Ovary (tissue), 9 donors: Measurements from ENCODE around the gene STIM1. TPM values are rescaled to one million over a fixed set of nuclear protein-coding genes. Genes with fewer than 3 reads are reported as not detected.

Experiments used
- DNase-seq, 5 donors: peaks; one replicate each; pipeline ENCODE4 v3.0.0-alpha.2; 2019 to 2020
- H3K27ac ChIP-seq, 2 donors: fragments of 200-600 bp; one replicate each; pipeline versions ENCODE4 v1.5.1 to v1.8.0; 2019 to 2022
- H3K27me3 ChIP-seq: fragments of 200-600 bp; one replicate; pipeline ENCODE4 v1.8.0; 2022
- H3K36me3 ChIP-seq: fragments of 200-600 bp; sonication (generic); one replicate; pipeline ENCODE4 v1.5.1; 2019
- H3K4me1 ChIP-seq: one replicate; pipeline ENCODE4 v1.8.1; 2013; ENCODE audit warnings: mild to moderate bottlenecking, moderate library complexity; ENCODE audit not compliant: insufficient read depth
- H3K4me3 ChIP-seq: fragments of 200-600 bp; sonication (generic); one replicate; pipeline ENCODE4 v1.5.1; 2017
- H3K9me3 ChIP-seq, 2 donors: fragments of 200-600 bp in 1 of 2; sonication (generic) in 1 of 2; one replicate each; pipeline versions ENCODE4 v1.5.1 to v1.8.1; 2013 to 2019; ENCODE audit warnings: mild to moderate bottlenecking in 1 of 2, moderate library complexity in 1 of 2
- EP300 ChIP-seq: sonication (generic); formaldehyde crosslinking; IDR thresholded peaks from one replicate; pipeline ENCODE4 v1.6.1; 2017; ENCODE audit warnings: antibody characterized with exemption
- POLR2A ChIP-seq: fragments of 450-650 bp; IDR thresholded peaks from one replicate; pipeline ENCODE4 v1.6.1; 2017; ENCODE audit warnings: antibody characterized with exemption, mild to moderate bottlenecking, moderate library complexity
- WGBS, 3 donors: extraction: QIAGEN DNeasy Blood & Tissue Kit in 1 of 3; methylation state at CpG; one replicate each; pipeline versions ENCODE4 v1.1.5 to v1.1.7; 2013 to 2017; 5-methylcytosine and 5-hydroxymethylcytosine counted together
- intact Hi-C, 4 donors: fragments of 100-400 bp; cut with DNase I; formaldehyde crosslinking; loops; one replicate each; pipeline versions ENCODE4 v1.11.0 to v1.15.1; 2022 to 2023
- polyA plus RNA-seq, 2 donors: library from polyadenylated mRNA; stranded (reverse); fragments of 200-250 nt in 1 of 2; fragments of 350-450 nt in 1 of 2; fragmentation: Illumina TruSeq in 1 of 2; extraction: RNeasy Lipid Tissue Mini Kit (QIAGEN cat#74804) in 1 of 2; gene quantifications; one replicate each; pipeline ENCODE4 v1.2.3, GENCODE V29; 2013 to 2014
- total RNA-seq, 7 donors: library from RNA; depleted of rRNA in 2 of 7; stranded (reverse); fragments of >200 nt in 2 of 7; fragmentation: NEBNext Ultra II Directional in 3 of 7; extraction: Animal tissue kit (Norgen Biotek cat#: 25700) in 3 of 7; gene quantifications; one replicate each; pipeline versions ENCODE4 v1.1.0 to v1.2.4, GENCODE V29; 2016 to 2023
- TF ChIP-seq, protein P1 (sequence below), 3 donors: fragments of 450-650 bp in 2 of 3; fragments of 200-600 bp in 1 of 3; IDR thresholded peaks; one replicate each; pipeline versions ENCODE4 v1.5.1 to v1.8.0; 2016 to 2022; ENCODE audit warnings: antibody characterized with exemption in 3 of 3, mild to moderate bottlenecking in 1 of 3
- donor health status: DM: no; HTN: no; CAD: no; lungs with moderate emphysema.
- donor health status: DM: no; HTN: no; CAD: no.
- donor health status: Bipolar disorder and iron deficiency.
- donor health status: DM: yes; HTN: yes; CAD: no.
- donor health status: DM: no; HTN: no; CAD: no.
- donor health status: DM: yes; HTN: yes; CAD: no.

STIM1 gene
- total and polyA plus RNA-seq, 9 donors = 26.1 to 75.2 (median 58.7) TPM

DNA sequence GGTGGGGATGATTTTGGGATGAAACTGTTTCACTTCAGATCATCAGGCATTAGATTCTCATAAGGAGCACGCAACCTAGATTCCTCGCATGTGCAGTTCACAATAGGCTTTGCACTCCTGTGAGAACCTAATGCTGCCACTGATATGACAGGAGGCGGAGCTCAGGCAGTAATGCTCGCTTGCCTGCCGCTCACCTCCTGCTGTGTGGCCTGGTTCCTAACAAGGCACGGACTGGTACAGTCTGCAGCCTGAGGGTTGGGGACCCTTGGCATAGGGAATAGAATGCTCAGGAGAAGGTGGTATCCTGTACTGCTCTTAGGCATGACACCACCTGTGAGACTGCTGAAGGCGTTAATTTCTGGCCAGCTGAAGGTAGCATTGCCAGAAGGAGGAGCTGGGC is 47.0 kb downstream of the STIM1 start:
- H3K27me3 ChIP-seq = no peaks in the 10 kb centered on the region
- DNase-seq = no peak
- H3K9me3 ChIP-seq = no peaks in the 10 kb centered on the region
- H3K27ac ChIP-seq = no peak overlapping the region
- H3K36me3 ChIP-seq = no peaks in the 10 kb centered on the region
- H3K4me1 ChIP-seq = peaks cover 10% of the 10 kb centered on the region
- TF ChIP-seq, protein P1, sequence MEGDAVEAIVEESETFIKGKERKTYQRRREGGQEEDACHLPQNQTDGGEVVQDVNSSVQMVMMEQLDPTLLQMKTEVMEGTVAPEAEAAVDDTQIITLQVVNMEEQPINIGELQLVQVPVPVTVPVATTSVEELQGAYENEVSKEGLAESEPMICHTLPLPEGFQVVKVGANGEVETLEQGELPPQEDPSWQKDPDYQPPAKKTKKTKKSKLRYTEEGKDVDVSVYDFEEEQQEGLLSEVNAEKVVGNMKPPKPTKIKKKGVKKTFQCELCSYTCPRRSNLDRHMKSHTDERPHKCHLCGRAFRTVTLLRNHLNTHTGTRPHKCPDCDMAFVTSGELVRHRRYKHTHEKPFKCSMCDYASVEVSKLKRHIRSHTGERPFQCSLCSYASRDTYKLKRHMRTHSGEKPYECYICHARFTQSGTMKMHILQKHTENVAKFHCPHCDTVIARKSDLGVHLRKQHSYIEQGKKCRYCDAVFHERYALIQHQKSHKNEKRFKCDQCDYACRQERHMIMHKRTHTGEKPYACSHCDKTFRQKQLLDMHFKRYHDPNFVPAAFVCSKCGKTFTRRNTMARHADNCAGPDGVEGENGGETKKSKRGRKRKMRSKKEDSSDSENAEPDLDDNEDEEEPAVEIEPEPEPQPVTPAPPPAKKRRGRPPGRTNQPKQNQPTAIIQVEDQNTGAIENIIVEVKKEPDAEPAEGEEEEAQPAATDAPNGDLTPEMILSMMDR (IDR thresholded peaks at IDR 0.05) = no peak
- TF ChIP-seq POLR2A (no peak), EP300 (no peak)
- intact Hi-C loops = no loop called here
- no peak overlapping the region for H3K4me3 ChIP-seq
- 87 to 94% (median 93%) methylated on average over 7 of the region's 7 CpGs for WGBS, 3 donors

DNA sequence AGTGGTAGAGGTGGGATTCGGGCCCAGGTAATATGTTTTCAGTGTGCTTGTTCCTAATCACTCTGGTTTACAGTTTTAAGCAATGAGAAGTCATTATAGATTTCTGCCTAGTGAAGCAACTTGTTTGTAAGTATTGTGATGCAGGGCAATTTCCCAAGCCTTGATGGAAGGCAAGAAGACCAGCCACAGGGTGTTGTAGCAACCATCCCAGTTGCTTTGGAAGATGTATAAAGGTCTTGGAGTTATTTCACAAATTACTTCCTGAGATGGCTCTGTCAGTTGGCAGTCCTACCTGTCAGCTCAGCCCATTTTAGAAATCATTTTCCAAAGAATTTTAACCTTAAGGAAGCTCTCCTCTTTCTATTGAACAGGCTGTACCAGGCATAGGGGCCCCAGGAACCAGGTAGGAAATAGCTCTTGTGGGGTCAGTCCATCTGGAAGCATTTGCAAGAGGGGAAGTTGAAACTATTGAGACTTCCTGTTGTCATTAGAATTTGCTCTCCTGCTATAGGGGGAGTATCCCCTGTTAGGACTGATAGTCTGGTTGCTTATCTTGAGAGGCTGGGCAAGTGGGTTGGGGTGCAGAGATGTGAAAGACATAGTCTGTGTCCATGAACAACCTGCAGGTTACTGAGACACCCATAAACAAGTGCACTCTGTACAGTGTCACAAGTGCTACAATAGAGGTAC is 47.9 kb downstream of the STIM1 start:
- Histone ChIP-seq H3K27me3 (no peaks in the 10 kb centered on the region), H3K27ac (no peak overlapping the region), H3K4me1 (peaks cover 11% of the 10 kb centered on the region), H3K36me3 (no peaks in the 10 kb centered on the region), H3K9me3 (no peaks in the 10 kb centered on the region), H3K4me3 (no peak overlapping the region)
- 88 to 98% (median 91%) methylated on average over 1 of the region's 1 CpG for WGBS, 3 donors
- DNase-seq = no peak
- TF ChIP-seq EP300 = no peak
- TF ChIP-seq POLR2A = no peak
- TF ChIP-seq, protein P1 (IDR thresholded peaks at IDR 0.05) = no peak
- intact Hi-C loops = no loop called here

DNA sequence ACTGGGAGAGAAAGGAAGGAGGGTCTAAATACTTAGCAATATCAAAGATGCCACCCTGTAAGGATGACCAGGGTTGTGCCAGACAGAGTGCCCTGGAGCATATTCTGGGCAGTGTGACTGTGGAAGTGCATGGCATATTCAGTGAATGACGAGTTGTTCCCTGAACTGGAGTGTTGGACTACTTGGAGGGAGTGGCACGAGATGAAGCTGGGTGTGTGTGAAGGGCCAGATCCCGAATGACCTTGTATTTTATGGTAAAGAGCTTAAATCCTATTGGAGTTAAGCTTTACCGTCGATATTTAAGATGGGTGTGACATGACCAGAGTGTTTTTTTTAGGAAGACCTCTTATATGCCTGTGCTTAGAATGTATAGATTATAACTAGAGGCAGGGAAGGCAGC is 48.8 kb downstream of the STIM1 start:
- intact Hi-C loops = no loop called here
- Histone ChIP-seq H3K4me3 (no peak overlapping the region), H3K27ac (no peak overlapping the region), H3K4me1 (peaks cover 11% of the 10 kb centered on the region), H3K9me3 (no peaks in the 10 kb centered on the region), H3K36me3 (no peaks in the 10 kb centered on the region), H3K27me3 (no peaks in the 10 kb centered on the region)
- TF ChIP-seq EP300 (no peak), POLR2A (no peak)
- TF ChIP-seq, protein P1 (IDR thresholded peaks at IDR 0.05) = no peak
- no peak for DNase-seq
- WGBS, 3 donors = 92 to 94% (median 94%) methylated on average over 5 of the region's 5 CpGs

DNA sequence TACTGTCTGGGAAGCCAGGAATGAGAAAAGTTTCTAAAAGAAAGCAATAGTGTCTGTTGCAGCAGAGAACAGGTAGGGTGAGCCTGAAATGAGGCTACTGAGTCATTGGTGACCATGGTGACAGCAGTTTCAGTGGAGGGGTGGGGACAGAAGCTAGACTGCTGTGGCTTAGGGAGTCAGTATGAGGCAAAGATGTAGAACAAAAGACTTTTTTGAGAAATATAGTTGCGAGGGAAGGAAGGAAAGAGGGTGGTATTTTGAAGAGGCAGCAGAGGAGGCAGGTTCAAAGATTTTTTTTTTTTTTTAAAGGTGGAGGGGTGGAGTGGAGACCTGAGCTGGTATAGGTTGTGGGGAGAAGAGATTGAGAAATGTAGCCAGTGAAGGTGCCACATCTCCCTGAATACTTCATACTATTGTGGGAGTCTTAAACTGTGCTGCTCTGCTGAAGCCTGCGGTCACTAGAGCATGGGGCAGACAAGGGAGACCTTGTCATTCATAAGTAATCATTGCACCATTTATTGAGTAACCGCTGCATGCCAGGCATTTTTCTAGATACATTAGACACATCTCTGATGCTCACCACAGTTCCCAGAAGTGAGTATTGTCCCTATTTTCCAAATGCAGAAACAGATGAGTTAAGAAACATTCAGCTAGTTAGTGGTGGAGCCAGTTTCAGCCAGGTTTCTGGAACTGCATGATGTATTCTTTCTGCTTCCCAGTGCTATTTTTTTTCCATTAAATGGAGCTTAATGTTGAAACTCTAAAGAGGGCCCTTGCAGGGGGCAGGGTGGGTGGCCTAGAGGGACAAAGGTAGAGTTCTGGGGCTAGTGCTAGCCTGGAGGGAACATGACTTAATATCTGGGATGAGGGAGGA is 49.9 kb downstream of the STIM1 start:
- H3K36me3 ChIP-seq = no peaks in the 10 kb centered on the region
- TF ChIP-seq POLR2A (no peak), EP300 (no peak)
- TF ChIP-seq, protein P1 (IDR thresholded peaks at IDR 0.05) = no peak
- DNase-seq = peak in 1 of 5 donors; percentile 23
- H3K27ac ChIP-seq = no peak overlapping the region
- WGBS, 3 donors = 83 to 89% (median 88%) methylated on average over 3 of the region's 3 CpGs
- intact Hi-C loops = no loop called here
- H3K4me1 ChIP-seq = peaks cover 11% of the 10 kb centered on the region
- no peak overlapping the region for H3K4me3 ChIP-seq
- no peaks in the 10 kb centered on the region for H3K9me3 ChIP-seq
- H3K27me3 ChIP-seq = no peaks in the 10 kb centered on the region
